ENCODE measurements around the gene GSE1. TPM values are rescaled to one million over a fixed set of nuclear protein-coding genes. Genes with fewer than 3 reads are reported as not detected.

GSE1 gene
- total and polyA plus RNA-seq, 5 donors from 2014 or later = 0.38 to 17.1 (median 0.55) TPM

DNA sequence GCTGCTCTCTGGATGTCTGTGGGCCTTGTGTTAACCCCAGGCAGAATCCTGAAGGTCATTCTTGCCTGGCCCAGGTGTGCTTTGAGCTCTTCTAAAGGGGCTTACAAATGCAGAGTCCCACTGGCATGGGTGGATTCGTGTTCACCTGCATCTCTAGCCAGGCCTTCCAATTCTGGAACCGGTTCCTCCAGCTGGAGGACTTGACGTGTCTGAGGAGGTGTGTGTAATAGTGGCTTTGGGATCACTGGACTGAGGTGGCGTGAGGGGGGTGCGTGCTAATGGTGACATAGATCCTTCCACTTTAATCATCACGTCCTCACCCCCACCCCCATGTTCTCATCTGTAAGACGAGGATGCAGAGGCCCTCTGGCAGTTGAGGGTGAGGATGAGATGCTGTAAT is 4.8 kb downstream of the GSE1 start:
- ATAC-seq (ENCODE audit: low read depth in 2 of 2) (no peak), DNase-seq (no peak)
- Mint-ChIP-seq H3K4me1 (peaks cover 0 to 48% (median 15%) of the 10 kb centered on the region in 4 donors), H3K27ac (no peak overlapping the region), H3K4me3 (peak overlapping the region; percentile 17 to 74 (median 62)), H3K9me3 (peaks cover 0 to 2% (median 0%) of the 10 kb centered on the region in 7 donors), H3K27me3 (peaks cover 9% of the 10 kb centered on the region), H3K36me3 (peaks cover 12% of the 10 kb centered on the region)
- no peaks in the 10 kb centered on the region for H3K27me3 ChIP-seq (ENCODE audit: control insufficient read depth, insufficient read depth, low read length)
- H3K4me3 ChIP-seq (ENCODE audit: low read depth, low read length) = no peak overlapping the region
- no peaks in the 10 kb centered on the region for H3K36me3 ChIP-seq (ENCODE audit: control insufficient read depth, insufficient read depth, low read length)
- H3K9me3 ChIP-seq (ENCODE audit: control insufficient read depth in 2 of 2, low read length in 2 of 2) = no peaks in the 10 kb centered on the region
- H3K27ac ChIP-seq (ENCODE audit: insufficient read depth, low read length, poor library complexity, severe bottlenecking) = no peak overlapping the region
- peaks cover 37% of the 10 kb centered on the region for H3K4me1 ChIP-seq (ENCODE audit: control insufficient read depth, insufficient read depth, low read length, poor library complexity, severe bottlenecking)

DNA sequence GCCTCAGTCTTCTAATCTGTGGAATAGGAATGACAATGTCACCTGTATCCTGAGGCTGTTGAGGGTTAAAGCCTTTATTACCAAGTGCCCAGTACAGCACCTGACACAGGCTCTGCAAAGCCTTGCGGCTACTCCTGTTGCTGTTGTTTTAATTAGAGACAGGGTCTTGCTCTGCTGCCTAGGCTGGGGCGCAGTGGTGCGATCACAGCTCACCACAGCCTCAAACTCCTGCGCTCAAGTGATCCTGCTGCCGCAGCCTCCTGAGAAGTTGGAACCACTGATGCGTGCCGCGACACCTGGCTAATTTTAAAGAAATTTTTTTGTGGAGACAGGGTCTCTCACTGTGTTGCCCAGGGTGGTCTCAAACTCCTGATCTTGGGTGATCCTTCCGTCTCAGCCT is 5.4 kb downstream of the GSE1 start:
- ATAC-seq (ENCODE audit: low read depth in 2 of 2) (no peak), DNase-seq (no peak)
- peaks cover 9% of the 10 kb centered on the region for H3K27me3 Mint-ChIP-seq
- H3K4me3 Mint-ChIP-seq = peak overlapping the region in 1 of 4 donors; percentile 64
- H3K9me3 ChIP-seq (ENCODE audit: control insufficient read depth in 2 of 2, low read length in 2 of 2) = no peaks in the 10 kb centered on the region
- H3K36me3 Mint-ChIP-seq = peaks cover 12% of the 10 kb centered on the region
- peak overlapping the region in 1 of 3 donors; percentile 36 for H3K27ac Mint-ChIP-seq
- H3K4me1 ChIP-seq (ENCODE audit: control insufficient read depth, insufficient read depth, low read length, poor library complexity, severe bottlenecking) = peaks cover 34% of the 10 kb centered on the region
- no peak overlapping the region for H3K4me3 ChIP-seq (ENCODE audit: low read depth, low read length)
- H3K9me3 Mint-ChIP-seq = peaks cover 0 to 2% (median 0%) of the 10 kb centered on the region in 7 donors
- H3K36me3 ChIP-seq (ENCODE audit: control insufficient read depth, insufficient read depth, low read length) = no peaks in the 10 kb centered on the region
- no peak overlapping the region for H3K27ac ChIP-seq (ENCODE audit: insufficient read depth, low read length, poor library complexity, severe bottlenecking)
- H3K4me1 Mint-ChIP-seq = peaks cover 0 to 48% (median 15%) of the 10 kb centered on the region in 4 donors
- H3K27me3 ChIP-seq (ENCODE audit: control insufficient read depth, insufficient read depth, low read length) = no peaks in the 10 kb centered on the region

- Mint-ChIP-seq H3K27me3 (peaks cover 6% of the 10 kb centered on the region), H3K4me3 (peak overlapping the region in 1 of 4 donors; percentile 81), H3K36me3 (peaks cover 12% of the 10 kb centered on the region), H3K4me1 (peaks cover 0 to 48% (median 15%) of the 10 kb centered on the region in 4 donors), H3K9me3 (peaks cover 0 to 2% (median 0%) of the 10 kb centered on the region in 7 donors), H3K27ac (no peak overlapping the region)
- Histone ChIP-seq H3K4me3 (ENCODE audit: low read depth, low read length) (no peak overlapping the region), H3K9me3 (ENCODE audit: control insufficient read depth in 2 of 2, low read length in 2 of 2) (no peaks in the 10 kb centered on the region), H3K27me3 (ENCODE audit: control insufficient read depth, insufficient read depth, low read length) (no peaks in the 10 kb centered on the region), H3K4me1 (ENCODE audit: control insufficient read depth, insufficient read depth, low read length, poor library complexity, severe bottlenecking) (peaks cover 27% of the 10 kb centered on the region), H3K36me3 (ENCODE audit: control insufficient read depth, insufficient read depth, low read length) (no peaks in the 10 kb centered on the region), H3K27ac (ENCODE audit: insufficient read depth, low read length, poor library complexity, severe bottlenecking) (no peak overlapping the region)
- DNase-seq (no peak), ATAC-seq (ENCODE audit: low read depth in 2 of 2) (no peak)
Observed at GRCh38 chr16:85619101-85619891, 6.2 kb downstream of the GSE1 start.

GRCh38 chr16:85620374-85620773 is 7.3 kb downstream of the GSE1 start:
- H3K27ac Mint-ChIP-seq = peak overlapping the region in 1 of 3 donors; percentile 2
- H3K4me1 Mint-ChIP-seq = peaks cover 0 to 40% (median 13%) of the 10 kb centered on the region in 4 donors
- H3K27ac ChIP-seq (ENCODE audit: insufficient read depth, low read length, poor library complexity, severe bottlenecking) = no peak overlapping the region
- peaks cover 0 to 2% (median 0%) of the 10 kb centered on the region in 7 donors for H3K9me3 Mint-ChIP-seq
- H3K9me3 ChIP-seq (ENCODE audit: control insufficient read depth in 2 of 2, low read length in 2 of 2) = no peaks in the 10 kb centered on the region
- no peaks in the 10 kb centered on the region for H3K27me3 ChIP-seq (ENCODE audit: control insufficient read depth, insufficient read depth, low read length)
- H3K36me3 Mint-ChIP-seq = peaks cover 12% of the 10 kb centered on the region
- peaks cover 2% of the 10 kb centered on the region for H3K27me3 Mint-ChIP-seq
- DNase-seq = no peak
- peaks cover 19% of the 10 kb centered on the region for H3K4me1 ChIP-seq (ENCODE audit: control insufficient read depth, insufficient read depth, low read length, poor library complexity, severe bottlenecking)
- no peak overlapping the region for H3K4me3 ChIP-seq (ENCODE audit: low read depth, low read length)
- H3K4me3 Mint-ChIP-seq = no peak overlapping the region
- H3K36me3 ChIP-seq (ENCODE audit: control insufficient read depth, insufficient read depth, low read length) = no peaks in the 10 kb centered on the region
- no peak for ATAC-seq (ENCODE audit: low read depth in 2 of 2)

GRCh38 chr16:85621698-85622428 is 8.7 kb downstream of the GSE1 start:
- H3K27me3 ChIP-seq (ENCODE audit: control insufficient read depth, insufficient read depth, low read length) = no peaks in the 10 kb centered on the region
- no peaks in the 10 kb centered on the region for H3K9me3 ChIP-seq (ENCODE audit: control insufficient read depth in 2 of 2, low read length in 2 of 2)
- Mint-ChIP-seq H3K9me3 (peaks cover 0 to 2% (median 0%) of the 10 kb centered on the region in 7 donors), H3K36me3 (peaks cover 12% of the 10 kb centered on the region), H3K4me1 (peaks cover 0 to 31% (median 9%) of the 10 kb centered on the region in 4 donors), H3K27ac (peak overlapping the region in 1 of 3 donors; percentile 82), H3K27me3 (no peaks in the 10 kb centered on the region), H3K4me3 (peak overlapping the region in 1 of 4 donors; percentile 52)
- no peak for DNase-seq
- peaks cover 4% of the 10 kb centered on the region for H3K4me1 ChIP-seq (ENCODE audit: control insufficient read depth, insufficient read depth, low read length, poor library complexity, severe bottlenecking)
- H3K4me3 ChIP-seq (ENCODE audit: low read depth, low read length) = no peak overlapping the region
- H3K36me3 ChIP-seq (ENCODE audit: control insufficient read depth, insufficient read depth, low read length) = no peaks in the 10 kb centered on the region
- no peak overlapping the region for H3K27ac ChIP-seq (ENCODE audit: insufficient read depth, low read length, poor library complexity, severe bottlenecking)
- ATAC-seq (ENCODE audit: low read depth in 2 of 2) = no peak

DNA sequence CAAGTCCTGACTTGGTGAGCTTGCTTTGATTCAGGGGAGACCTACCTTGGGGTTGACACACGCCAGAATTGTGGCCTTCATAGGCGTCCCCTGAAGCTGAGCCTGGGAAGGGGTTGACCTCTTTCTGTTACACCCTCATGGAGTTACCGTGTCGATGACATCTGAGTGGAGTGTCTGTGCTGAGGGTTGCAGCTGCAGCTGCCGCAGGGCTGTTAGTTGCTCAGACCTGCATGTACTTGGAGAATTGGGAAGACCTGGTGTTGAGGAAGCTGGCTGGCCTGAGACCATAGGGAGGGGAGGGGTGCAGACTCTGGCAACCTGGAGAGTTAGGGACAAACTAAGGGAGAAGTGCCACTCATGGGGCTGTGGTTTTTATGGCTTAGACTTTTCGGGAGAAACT is 9.6 kb downstream of the GSE1 start:
- Histone ChIP-seq H3K4me3 (ENCODE audit: low read depth, low read length) (no peak overlapping the region), H3K36me3 (ENCODE audit: control insufficient read depth, insufficient read depth, low read length) (no peaks in the 10 kb centered on the region), H3K9me3 (ENCODE audit: control insufficient read depth in 2 of 2, low read length in 2 of 2) (no peaks in the 10 kb centered on the region), H3K27ac (ENCODE audit: insufficient read depth, low read length, poor library complexity, severe bottlenecking) (no peak overlapping the region), H3K27me3 (ENCODE audit: control insufficient read depth, insufficient read depth, low read length) (no peaks in the 10 kb centered on the region), H3K4me1 (ENCODE audit: control insufficient read depth, insufficient read depth, low read length, poor library complexity, severe bottlenecking) (no peaks in the 10 kb centered on the region)
- ATAC-seq (ENCODE audit: low read depth in 2 of 2) (no peak), DNase-seq (no peak)
- Mint-ChIP-seq H3K9me3 (peaks cover 0 to 2% (median 0%) of the 10 kb centered on the region in 7 donors), H3K4me1 (peaks cover 0 to 26% (median 7%) of the 10 kb centered on the region in 4 donors), H3K27ac (peak overlapping the region in 1 of 3 donors; percentile 18), H3K4me3 (no peak overlapping the region), H3K36me3 (peaks cover 12% of the 10 kb centered on the region), H3K27me3 (no peaks in the 10 kb centered on the region)

- no peak overlapping the region for H3K4me3 ChIP-seq (ENCODE audit: low read depth, low read length)
- H3K27me3 Mint-ChIP-seq = no peaks in the 10 kb centered on the region
- DNase-seq = no peak
- peaks cover 0 to 20% (median 7%) of the 10 kb centered on the region in 4 donors for H3K4me1 Mint-ChIP-seq
- no peaks in the 10 kb centered on the region for H3K9me3 ChIP-seq (ENCODE audit: control insufficient read depth in 2 of 2, low read length in 2 of 2)
- no peaks in the 10 kb centered on the region for H3K36me3 ChIP-seq (ENCODE audit: control insufficient read depth, insufficient read depth, low read length)
- no peak overlapping the region for H3K27ac ChIP-seq (ENCODE audit: insufficient read depth, low read length, poor library complexity, severe bottlenecking)
- no peak for ATAC-seq (ENCODE audit: low read depth in 2 of 2)
- no peaks in the 10 kb centered on the region for H3K27me3 ChIP-seq (ENCODE audit: control insufficient read depth, insufficient read depth, low read length)
- no peaks in the 10 kb centered on the region for H3K4me1 ChIP-seq (ENCODE audit: control insufficient read depth, insufficient read depth, low read length, poor library complexity, severe bottlenecking)
- H3K4me3 Mint-ChIP-seq = no peak overlapping the region
- no peak overlapping the region for H3K27ac Mint-ChIP-seq
- peaks cover 12% of the 10 kb centered on the region for H3K36me3 Mint-ChIP-seq
- H3K9me3 Mint-ChIP-seq = no peaks in the 10 kb centered on the region
Observed at GRCh38 chr16:85623250-85623649, 10.1 kb downstream of the GSE1 start.

All from CD4-positive, CD25-positive, alpha-beta regulatory T cell (primary cell).